GM12878 (cell line): ENCODE data around the gene SGMS1.

Experiments
- CTCF ChIP-seq, 3 experiments: IDR thresholded peaks in 2 of 3; conservative IDR thresholded peaks in 1 of 3; 2 replicates each; pipeline ENCODE4 v1.5.1; 2011; ENCODE audit warnings: low read depth in 3 of 3, low read length in 3 of 3, mild to moderate bottlenecking in 3 of 3, control low read depth in 2 of 3, moderate library complexity in 2 of 3, inconsistent platforms in 1 of 3, mixed read lengths in 1 of 3; ENCODE audit not compliant: control insufficient read depth in 2 of 3, insufficient read depth in 1 of 3; ENCODE audit errors: extremely low read depth in 1 of 3
- DPF2 ChIP-seq: fragments of 450-650 bp; IDR thresholded peaks from 2 replicates; pipeline ENCODE4 v1.6.1; 2017; ENCODE audit warnings: mild to moderate bottlenecking
- EP300 ChIP-seq, 2 experiments: fragments of 150-350 bp in 1 of 2; IDR thresholded peaks; 2 replicates each; pipeline ENCODE4 v1.6.1; 2011 to 2012; ENCODE audit warnings: low read depth in 2 of 2, low read length in 2 of 2, borderline replicate concordance in 1 of 2, improper control_type of control experiment in 1 of 2, inconsistent platforms in 1 of 2; ENCODE audit not compliant: control insufficient read depth in 1 of 2
- ETV6 ChIP-seq, 2 experiments: fragments of 450-650 bp in 1 of 2; IDR thresholded peaks in 1 of 2; conservative IDR thresholded peaks in 1 of 2; 2 replicates each; pipeline ENCODE4 v1.6.1; 2014; ENCODE audit warnings: antibody characterized with exemption in 1 of 2, borderline replicate concordance in 1 of 2, low read depth in 1 of 2, mild to moderate bottlenecking in 1 of 2, moderate library complexity in 1 of 2
- HDAC6 ChIP-seq: fragments of 200-600 bp; sonication (generic); IDR thresholded peaks from one replicate; pipeline ENCODE4 v1.8.0; 2017; ENCODE audit warnings: antibody characterized with exemption; ENCODE audit not compliant: unreplicated experiment
- JUNB ChIP-seq: IDR thresholded peaks from 2 replicates; pipeline ENCODE4 v1.6.1; 2016; ENCODE audit warnings: antibody characterized with exemption, mild to moderate bottlenecking
- MXI1 ChIP-seq: fragments of 150-350 bp; IDR thresholded peaks from 2 replicates; pipeline ENCODE4 v1.6.1; 2011; ENCODE audit warnings: low read depth, mild to moderate bottlenecking, inconsistent platforms, low read length, improper control_type of control experiment
- MYC ChIP-seq: IDR thresholded peaks from 2 replicates; pipeline ENCODE4 v1.6.1; 2011; ENCODE audit warnings: mild to moderate bottlenecking, low read length, moderate library complexity, inconsistent platforms; ENCODE audit not compliant: insufficient read depth, insufficient replicate concordance, insufficient read length, severe bottlenecking
- POLR2A ChIP-seq: IDR thresholded peaks from 2 replicates; pipeline ENCODE4 v1.6.1; 2011; ENCODE audit warnings: low read depth, mild to moderate bottlenecking, low read length
- POLR2AphosphoS5 ChIP-seq: IDR thresholded peaks from 2 replicates; pipeline ENCODE4 v1.6.1; 2011; ENCODE audit warnings: mild to moderate bottlenecking, low read length, inconsistent platforms
- SP1 ChIP-seq: IDR thresholded peaks from one replicate; pipeline ENCODE4 v1.6.1; 2011; ENCODE audit warnings: low read depth, low read length
- SRF ChIP-seq, 2 experiments: IDR thresholded peaks; 2 replicates each; pipeline ENCODE4 v1.6.1; 2011; ENCODE audit warnings: low read depth in 2 of 2, low read length in 2 of 2, mild to moderate bottlenecking in 1 of 2, moderate library complexity in 1 of 2
- ZSCAN29 ChIP-seq: fragments of 450-650 bp; IDR thresholded peaks from 2 replicates; pipeline ENCODE4 v1.6.1; 2017; ENCODE audit warnings: mild to moderate bottlenecking, moderate library complexity

GRCh38 chr10:50623663-50624412 lies at the start of gene SGMS1:
- no peak for TF ChIP-seq HDAC6
- no peak; the same call in 1 of the 2 replicates for TF ChIP-seq MXI1
- peak; percentile 83; the same call in 1 of the 2 replicates for TF ChIP-seq DPF2
- TF ChIP-seq CTCF (IDR thresholded peaks at IDR 0.05 in 2 of 3, conservative IDR thresholded peaks at IDR 0.05 in 1 of 3; ENCODE audit: control insufficient read depth in 2 of 3, extremely low read depth in 1 of 3, insufficient read depth in 1 of 3, low read depth in 3 of 3, low read length in 3 of 3): no peak
- TF ChIP-seq SP1: peak; percentile 88
- no peak for TF ChIP-seq ETV6 (conservative IDR thresholded peaks at IDR 0.05 in 1 of 2, IDR thresholded peaks at IDR 0.05 in 1 of 2; ENCODE audit: borderline replicate concordance in 1 of 2, low read depth in 1 of 2)
- no peak for TF ChIP-seq POLR2AphosphoS5
- TF ChIP-seq ZSCAN29: peak; percentile 80; the same call in 1 of the 2 replicates
- TF ChIP-seq EP300 (IDR thresholded peaks at IDR 0.05; ENCODE audit: borderline replicate concordance in 1 of 2, control insufficient read depth in 1 of 2, low read depth in 2 of 2, low read length in 2 of 2): no peak
- peak; percentile 15; the same call in 1 of the 2 replicates for TF ChIP-seq JUNB
- no peak for TF ChIP-seq MYC
- peak in 1 of 2 experiments; percentile 38; a peak in 1 of 4 replicates for TF ChIP-seq SRF (IDR thresholded peaks at IDR 0.05; ENCODE audit: low read depth in 2 of 2, low read length in 2 of 2)
- peak; percentile 62; the same call in 1 of the 2 replicates for TF ChIP-seq POLR2A
